ENCODE measurements around the gene ECHS1. TPM values are rescaled to one million over a fixed set of nuclear protein-coding genes. Genes with fewer than 3 reads are reported as not detected.

ECHS1 gene
- total RNA-seq, 3 donors from 2014 or later, result 97.7 to 180 (median 151) TPM

DNA sequence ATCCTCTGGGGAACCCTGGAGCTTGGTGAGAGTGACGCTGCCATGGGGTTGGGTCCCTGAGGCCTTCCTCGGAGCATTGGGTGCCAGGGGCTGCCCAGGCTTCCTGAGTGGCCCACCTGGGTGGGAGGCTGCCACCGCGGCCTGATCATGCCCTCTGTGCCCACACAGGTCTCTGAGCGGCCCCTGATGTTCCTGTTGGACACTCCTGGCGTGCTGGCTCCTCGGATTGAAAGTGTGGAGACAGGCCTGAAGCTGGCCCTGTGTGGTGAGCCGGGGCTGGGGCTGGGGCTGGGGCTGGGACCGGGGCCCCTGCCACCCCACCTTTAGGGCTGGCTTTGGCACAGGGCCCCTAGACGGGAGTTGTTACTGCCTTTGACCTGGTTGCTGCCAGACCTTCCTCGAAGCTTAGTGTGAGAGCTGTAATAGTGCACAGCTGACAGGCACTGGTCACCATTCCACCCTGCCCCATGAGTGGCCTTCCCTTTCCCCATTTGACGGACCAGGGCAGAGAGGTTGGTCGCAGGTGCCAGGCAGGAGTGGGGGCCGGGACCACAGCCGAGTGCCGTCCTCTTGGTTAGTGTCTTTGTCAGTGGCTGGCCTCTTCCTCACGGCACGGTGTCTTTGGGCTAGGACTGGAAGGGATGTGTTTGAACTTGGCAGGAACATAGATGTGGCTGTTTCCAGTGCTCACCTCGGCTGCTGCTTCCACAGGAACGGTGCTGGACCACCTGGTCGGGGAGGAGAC, 29.0 kb upstream of the ECHS1 start:
- ATAC-seq, result peak; percentile 8
- Histone ChIP-seq H3K4me1 (ENCODE audit: low read depth) (no peaks in the 10 kb centered on the region), H3K4me3 (no peak overlapping the region), H3K36me3 (ENCODE audit: low read depth) (peaks cover 8% of the 10 kb centered on the region), H3K9me3 (no peaks in the 10 kb centered on the region)
- TF ChIP-seq, protein P1, sequence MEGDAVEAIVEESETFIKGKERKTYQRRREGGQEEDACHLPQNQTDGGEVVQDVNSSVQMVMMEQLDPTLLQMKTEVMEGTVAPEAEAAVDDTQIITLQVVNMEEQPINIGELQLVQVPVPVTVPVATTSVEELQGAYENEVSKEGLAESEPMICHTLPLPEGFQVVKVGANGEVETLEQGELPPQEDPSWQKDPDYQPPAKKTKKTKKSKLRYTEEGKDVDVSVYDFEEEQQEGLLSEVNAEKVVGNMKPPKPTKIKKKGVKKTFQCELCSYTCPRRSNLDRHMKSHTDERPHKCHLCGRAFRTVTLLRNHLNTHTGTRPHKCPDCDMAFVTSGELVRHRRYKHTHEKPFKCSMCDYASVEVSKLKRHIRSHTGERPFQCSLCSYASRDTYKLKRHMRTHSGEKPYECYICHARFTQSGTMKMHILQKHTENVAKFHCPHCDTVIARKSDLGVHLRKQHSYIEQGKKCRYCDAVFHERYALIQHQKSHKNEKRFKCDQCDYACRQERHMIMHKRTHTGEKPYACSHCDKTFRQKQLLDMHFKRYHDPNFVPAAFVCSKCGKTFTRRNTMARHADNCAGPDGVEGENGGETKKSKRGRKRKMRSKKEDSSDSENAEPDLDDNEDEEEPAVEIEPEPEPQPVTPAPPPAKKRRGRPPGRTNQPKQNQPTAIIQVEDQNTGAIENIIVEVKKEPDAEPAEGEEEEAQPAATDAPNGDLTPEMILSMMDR (IDR thresholded peaks at IDR 0.05), result no peak
- peak in 1 of 3 donors; percentile 43 for DNase-seq
- intact Hi-C loops (cut with DNase I, micrococcal nuclease), result no loop called here

DNA sequence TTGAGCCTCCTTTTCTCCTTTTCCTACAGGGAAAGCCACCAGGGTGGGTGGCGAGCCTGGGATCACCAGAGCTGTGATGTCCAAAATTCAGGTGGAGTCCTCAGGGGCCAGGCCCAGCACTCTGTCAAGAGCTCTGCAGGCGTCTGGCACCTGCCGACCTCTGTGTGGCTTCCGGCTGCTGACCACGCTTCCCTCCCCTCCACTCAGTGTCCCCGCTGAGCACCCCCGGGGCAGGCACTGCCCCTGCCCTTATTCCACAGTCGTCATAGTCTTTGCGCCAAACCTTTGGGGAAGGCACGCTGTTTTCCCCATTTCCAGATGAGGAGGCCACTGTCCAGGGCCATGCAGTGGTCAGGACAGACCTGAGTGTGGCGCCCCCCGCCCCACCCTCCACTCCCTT, 28.3 kb upstream of the ECHS1 start:
- intact Hi-C loops (cut with DNase I, micrococcal nuclease), result no loop called here
- peak in 1 of 3 donors; percentile 50 for DNase-seq
- no peaks in the 10 kb centered on the region for H3K9me3 ChIP-seq
- TF ChIP-seq, protein P1 (IDR thresholded peaks at IDR 0.05), result no peak
- no peaks in the 10 kb centered on the region for H3K4me1 ChIP-seq (ENCODE audit: low read depth)
- ATAC-seq, result peak; percentile 25
- H3K36me3 ChIP-seq (ENCODE audit: low read depth), result peaks cover 8% of the 10 kb centered on the region
- H3K4me3 ChIP-seq, result no peak overlapping the region

GRCh38 chr10:133400624-133401424, 27.7 kb upstream of the ECHS1 start:
- Histone ChIP-seq H3K4me3 (no peak overlapping the region), H3K36me3 (ENCODE audit: low read depth) (peaks cover 8% of the 10 kb centered on the region), H3K9me3 (no peaks in the 10 kb centered on the region), H3K4me1 (ENCODE audit: low read depth) (no peaks in the 10 kb centered on the region)
- DNase-seq (peak in 1 of 3 donors; percentile 42), ATAC-seq (peak; percentile 66)
- intact Hi-C loops (cut with DNase I, micrococcal nuclease), result no loop called here
- TF ChIP-seq, protein P1 (IDR thresholded peaks at IDR 0.05), result no peak

GRCh38 chr10:133399123-133399601, 26.0 kb upstream of the ECHS1 start:
- no peak for ATAC-seq
- Histone ChIP-seq H3K4me3 (no peak overlapping the region), H3K36me3 (ENCODE audit: low read depth) (peaks cover 8% of the 10 kb centered on the region), H3K9me3 (no peaks in the 10 kb centered on the region), H3K4me1 (ENCODE audit: low read depth) (peaks cover 4% of the 10 kb centered on the region)
- intact Hi-C loops (cut with DNase I, micrococcal nuclease), result no loop called here
- TF ChIP-seq, protein P1 (IDR thresholded peaks at IDR 0.05), result no peak
- DNase-seq, result peak in 1 of 3 donors; percentile 38

GRCh38 chr10:133397938-133398337, 24.8 kb upstream of the ECHS1 start:
- H3K9me3 ChIP-seq, result no peaks in the 10 kb centered on the region
- no peak overlapping the region for H3K4me3 ChIP-seq
- H3K4me1 ChIP-seq (ENCODE audit: low read depth), result peaks cover 4% of the 10 kb centered on the region
- TF ChIP-seq, protein P1 (IDR thresholded peaks at IDR 0.05), result no peak
- ATAC-seq, result no peak
- intact Hi-C loops (cut with DNase I, micrococcal nuclease), result no loop called here
- H3K36me3 ChIP-seq (ENCODE audit: low read depth), result peaks cover 12% of the 10 kb centered on the region
- no peak for DNase-seq
